IMR-90 (cell line): ENCODE measurements around the gene ATRNL1. TPM values are rescaled to one million over a fixed set of nuclear protein-coding genes. Genes with fewer than 3 reads are reported as not detected.

Experiments
- ATAC-seq: fragments of 200-7000 bp; cut with Tn5 transposase; 2 replicates; pipeline ENCODE4 v1.9.1; 2020; ENCODE audit warnings: low read depth, mild to moderate bottlenecking, moderate library complexity
- BruUV-seq: library from RNA; stranded (reverse); fragments of 400-500 nt; replicated peaks from 2 replicates; lab custom pipeline; 2021; lab: Mats Ljungman, UMichigan
- CTCF ChIA-PET: fragments of 300-600 bp; formaldehyde crosslinking; extraction: SDS; loops from one replicate; lab custom pipeline; 2021; ENCODE audit warnings: antibody characterized with exemption; lab: Yijun Ruan, JAX
- POLR2A ChIA-PET: fragments of 300-600 bp; sonication (Branson Sonifier 250); formaldehyde crosslinking; loops from one replicate; lab custom pipeline; 2022; ENCODE audit warnings: antibody characterized with exemption; ENCODE audit not compliant: unreplicated experiment; lab: Charles Lee
- DNase-seq: peaks from one replicate; pipeline ENCODE4 v3.0.0; 2013
- H2AFZ ChIP-seq: replicated peaks from 2 replicates; pipeline ENCODE3; 2013; ENCODE audit warnings: low read length, mild to moderate bottlenecking; ENCODE audit not compliant: poor library complexity
- H2AK5ac ChIP-seq: 2 replicates; pipeline ENCODE4 v1.6.1; 2013; ENCODE audit warnings: low read depth, low read length, inconsistent platforms
- H2AK9ac ChIP-seq: replicated peaks from 2 replicates; pipeline ENCODE3; 2013; ENCODE audit warnings: mild to moderate bottlenecking, low read depth, low read length, moderate library complexity; ENCODE audit not compliant: poor library complexity
- H2BK120ac ChIP-seq: 2 replicates; pipeline ENCODE4 v1.6.1; 2013; ENCODE audit warnings: low read depth, low read length, inconsistent platforms
- H2BK15ac ChIP-seq: 3 replicates; pipeline ENCODE4 v1.6.1; 2013; ENCODE audit warnings: low read depth, low read length, inconsistent platforms
- H2BK20ac ChIP-seq: 2 replicates; pipeline ENCODE4 v1.6.1; 2013; ENCODE audit warnings: low read depth, mild to moderate bottlenecking, inconsistent platforms, low read length, moderate library complexity
- H2BK5ac ChIP-seq: 2 replicates; pipeline ENCODE4 v1.6.1; 2013; ENCODE audit warnings: mild to moderate bottlenecking, low read depth, low read length, inconsistent platforms; ENCODE audit not compliant: poor library complexity, severe bottlenecking
- H3K14ac ChIP-seq: replicated peaks from 2 replicates; pipeline ENCODE4 v1.6.1; 2013; ENCODE audit warnings: low read depth, low read length, inconsistent platforms
- H3K18ac ChIP-seq: 2 replicates; pipeline ENCODE4 v1.6.1; 2013; ENCODE audit warnings: low read depth, low read length, control low read depth
- H3K23ac ChIP-seq: 2 replicates; pipeline ENCODE4 v1.6.1; 2013; ENCODE audit warnings: low read depth, low read length, inconsistent platforms
- H3K27ac ChIP-seq: 2 replicates; pipeline ENCODE4 v1.5.1; 2013; ENCODE audit warnings: mild to moderate bottlenecking, control low read depth, low read length; ENCODE audit not compliant: insufficient read depth
- H3K27me3 ChIP-seq: 2 replicates; pipeline ENCODE4 v1.6.1; 2013; ENCODE audit warnings: low read length; ENCODE audit not compliant: control insufficient read depth, insufficient read depth
- H3K36me3 ChIP-seq: 2 replicates; pipeline ENCODE4 v1.6.1; 2013; ENCODE audit warnings: low read length, mixed read lengths; ENCODE audit not compliant: control insufficient read depth, insufficient read depth
- H3K4ac ChIP-seq: 2 replicates; pipeline ENCODE4 v1.6.1; 2013; ENCODE audit warnings: low read depth, low read length, inconsistent platforms
- H3K4me1 ChIP-seq: 2 replicates; pipeline ENCODE4 v1.6.1; 2013; ENCODE audit warnings: low read length, mixed read lengths; ENCODE audit not compliant: control insufficient read depth, insufficient read depth
- H3K4me2 ChIP-seq: 2 replicates; pipeline ENCODE4 v1.6.1; 2013; ENCODE audit warnings: low read depth, mild to moderate bottlenecking, control low read depth, low read length, moderate library complexity
- H3K4me3 ChIP-seq: 2 replicates; pipeline ENCODE4 v1.5.1; 2013; ENCODE audit warnings: low read depth, mild to moderate bottlenecking, control low read depth, low read length, moderate library complexity; ENCODE audit not compliant: insufficient read depth
- H3K56ac ChIP-seq: 2 replicates; pipeline ENCODE4 v1.6.1; 2013; ENCODE audit warnings: low read length, inconsistent platforms; ENCODE audit not compliant: insufficient read depth; ENCODE audit errors: extremely low read depth
- H3K79me1 ChIP-seq, 2 experiments: 2 replicates each; pipeline ENCODE4 v1.6.1; 2013; ENCODE audit warnings: low read length in 2 of 2, inconsistent platforms in 1 of 2, low read depth in 1 of 2
- H3K9ac ChIP-seq: 2 replicates; pipeline ENCODE4 v1.6.1; 2013; ENCODE audit warnings: low read depth, low read length, control low read depth
- H3K9me1 ChIP-seq: 2 replicates; pipeline ENCODE4 v1.6.1; 2013; ENCODE audit warnings: low read length, inconsistent platforms; ENCODE audit not compliant: insufficient read depth
- H3K9me3 ChIP-seq: 2 replicates; pipeline ENCODE4 v1.6.1; 2013; ENCODE audit warnings: low read length; ENCODE audit not compliant: control insufficient read depth, insufficient read depth
- H4K20me1 ChIP-seq: 2 replicates; pipeline ENCODE4 v1.6.1; 2013; ENCODE audit warnings: low read length, inconsistent platforms; ENCODE audit not compliant: insufficient read depth
- H4K5ac ChIP-seq: 2 replicates; pipeline ENCODE4 v1.6.1; 2013; ENCODE audit warnings: mild to moderate bottlenecking, low read depth, low read length, control low read depth
- H4K8ac ChIP-seq, 2 experiments: 2 replicates each; pipeline ENCODE4 v1.6.1; 2013; ENCODE audit warnings: low read depth in 2 of 2, low read length in 2 of 2, control low read depth in 1 of 2, inconsistent platforms in 1 of 2
- H4K91ac ChIP-seq: 2 replicates; pipeline ENCODE4 v1.6.1; 2013; ENCODE audit warnings: low read depth, low read length, inconsistent platforms; ENCODE audit not compliant: insufficient read depth
- CEBPB ChIP-seq: IDR thresholded peaks from 2 replicates; pipeline ENCODE4 v1.6.1; 2012; ENCODE audit warnings: low read depth, low read length, improper control_type of control experiment
- ELK1 ChIP-seq: fragments of 150-350 bp; IDR thresholded peaks from 2 replicates; pipeline ENCODE4 v1.6.1; 2016; ENCODE audit warnings: low read depth, mild to moderate bottlenecking, low read length, moderate library complexity, borderline replicate concordance
- MAZ ChIP-seq: IDR thresholded peaks from 2 replicates; pipeline ENCODE4 v1.6.1; 2012; ENCODE audit warnings: low read depth, mild to moderate bottlenecking, low read length, improper control_type of control experiment, moderate library complexity, borderline replicate concordance
- NFE2L2 ChIP-seq: fragments of 150-350 bp; IDR thresholded peaks from 2 replicates; pipeline ENCODE4 v1.6.1; 2016; ENCODE audit warnings: low read depth, mild to moderate bottlenecking, low read length
- POLR2A ChIP-seq: IDR thresholded peaks from 2 replicates; pipeline ENCODE4 v1.6.1; 2012; ENCODE audit warnings: mild to moderate bottlenecking, low read depth, low read length
- RAD21 ChIP-seq: IDR thresholded peaks from 2 replicates; pipeline ENCODE4 v1.6.1; 2012; ENCODE audit warnings: low read length, improper control_type of control experiment
- RCOR1 ChIP-seq: IDR thresholded peaks from 2 replicates; pipeline ENCODE4 v1.6.1; 2012; ENCODE audit warnings: mild to moderate bottlenecking, low read length, improper control_type of control experiment; ENCODE audit not compliant: insufficient replicate concordance
- RFX5 ChIP-seq: IDR thresholded peaks from 2 replicates; pipeline ENCODE4 v1.8.0; 2012; ENCODE audit warnings: low read depth, mild to moderate bottlenecking, low read length, moderate library complexity
- USF2 ChIP-seq: fragments of 150-350 bp; IDR thresholded peaks from 2 replicates; pipeline ENCODE4 v1.6.1; 2017; ENCODE audit warnings: mild to moderate bottlenecking, antibody characterized with exemption, low read length, low read depth
- dilution Hi-C: fragments of 300-500 bp; cut with HindIII; formaldehyde crosslinking; loops from one replicate; pipeline ENCODE4 v1.14.3; 2018; ENCODE audit warnings: low sequenced_read_pairs; ENCODE audit not compliant: unreplicated experiment
- in situ Hi-C: fragments of 300-500 bp; cut with MboI; formaldehyde crosslinking; loops from 3 replicates; pipeline ENCODE4 v1.14.3; 2019; ENCODE audit warnings: low sequenced_read_pairs, inconsistent platforms, mixed read lengths
- intact Hi-C: fragments of 100-400 bp; cut with micrococcal nuclease; formaldehyde crosslinking; loops from 2 replicates; pipeline ENCODE4 v1.10.0; 2022
- polyA plus RNA-seq, 3 experiments: library from polyadenylated mRNA; depleted of rRNA; stranded (reverse); fragments of >200 nt; gene quantifications; 2 replicates each; pipeline ENCODE4 v1.2.3, GENCODE V29; 2012; ENCODE audit warnings: low replicate concordance in 1 of 3
- total RNA-seq: library from RNA; depleted of rRNA; stranded (reverse); fragments of >200 nt; gene quantifications from 2 replicates; pipeline ENCODE4 v1.2.3, GENCODE V29; 2012

ATRNL1 gene
- total and polyA plus RNA-seq, 2 of the 4 experiments (the other 2 are of a cell fraction): 0.18 to 0.19 TPM

- intact Hi-C loops: no loop called here
- no peak overlapping the region for H2BK20ac ChIP-seq
- in situ Hi-C loops: no loop called here
Observed at GRCh38 chr10:115801457-115801856, 708.3 kb downstream of the ATRNL1 start.

More at GRCh38 chr10:115801457-115801856, 708.3 kb downstream of the ATRNL1 start:
- dilution Hi-C loops: no loop called here
- Histone ChIP-seq H3K23ac (no peak overlapping the region), H2AK5ac (no peak overlapping the region), H3K4me2 (no peak overlapping the region), H2AK9ac (no peak overlapping the region), H3K36me3 (no peaks in the 10 kb centered on the region), H4K5ac (no peak overlapping the region), H3K79me1 (no peaks in the 10 kb centered on the region), H3K14ac (no peak overlapping the region), H3K9ac (no peak overlapping the region), H3K27me3 (no peaks in the 10 kb centered on the region), H2AFZ (no peak overlapping the region), H3K18ac (no peak overlapping the region), H4K91ac (no peak overlapping the region), H2BK15ac (no peak overlapping the region), H3K9me1 (no peaks in the 10 kb centered on the region), H2BK5ac (no peak overlapping the region), H3K9me3 (no peaks in the 10 kb centered on the region), H4K20me1 (no peaks in the 10 kb centered on the region), H4K8ac (no peak overlapping the region), H3K4me1 (no peaks in the 10 kb centered on the region), H3K27ac (no peak overlapping the region), H3K56ac (no peak overlapping the region), H3K4ac (no peak overlapping the region), H3K4me3 (no peak overlapping the region), H2BK120ac (no peak overlapping the region)
- DNase-seq (no peak), ATAC-seq (no peak)
- TF ChIP-seq USF2 (no peak), POLR2A (no peak), RAD21 (no peak), MAZ (no peak), NFE2L2 (no peak), ELK1 (no peak), CEBPB (no peak), RCOR1 (no peak), RFX5 (no peak)
- CTCF ChIA-PET: interaction anchor here (0.6 to 1.1 kb wide), 4 partner anchors 11 to 584 kb away, joined by 3 to 4 read pairs (median 3); no protein-coding TSS in a partner anchor
- POLR2A ChIA-PET: no interaction called here
- BruUV-seq: no TSS peak
